Effector CD8-positive, alpha-beta T cell (primary cell): ENCODE results near the gene TINAGL1.

Experiments
- DNase-seq: peaks from one replicate; lab custom pipeline; 2025; lab: John Stamatoyannopoulos, UW
- total RNA-seq, 4 experiments: gene quantifications; one replicate each; lab custom pipeline; 2026; lab: John Stamatoyannopoulos, UW

The TINAGL1 gene, protein sequence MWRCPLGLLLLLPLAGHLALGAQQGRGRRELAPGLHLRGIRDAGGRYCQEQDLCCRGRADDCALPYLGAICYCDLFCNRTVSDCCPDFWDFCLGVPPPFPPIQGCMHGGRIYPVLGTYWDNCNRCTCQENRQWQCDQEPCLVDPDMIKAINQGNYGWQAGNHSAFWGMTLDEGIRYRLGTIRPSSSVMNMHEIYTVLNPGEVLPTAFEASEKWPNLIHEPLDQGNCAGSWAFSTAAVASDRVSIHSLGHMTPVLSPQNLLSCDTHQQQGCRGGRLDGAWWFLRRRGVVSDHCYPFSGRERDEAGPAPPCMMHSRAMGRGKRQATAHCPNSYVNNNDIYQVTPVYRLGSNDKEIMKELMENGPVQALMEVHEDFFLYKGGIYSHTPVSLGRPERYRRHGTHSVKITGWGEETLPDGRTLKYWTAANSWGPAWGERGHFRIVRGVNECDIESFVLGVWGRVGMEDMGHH
- 0 to 0.18 (median 0) reads per million in 4 experiments for total RNA-seq

DNA sequence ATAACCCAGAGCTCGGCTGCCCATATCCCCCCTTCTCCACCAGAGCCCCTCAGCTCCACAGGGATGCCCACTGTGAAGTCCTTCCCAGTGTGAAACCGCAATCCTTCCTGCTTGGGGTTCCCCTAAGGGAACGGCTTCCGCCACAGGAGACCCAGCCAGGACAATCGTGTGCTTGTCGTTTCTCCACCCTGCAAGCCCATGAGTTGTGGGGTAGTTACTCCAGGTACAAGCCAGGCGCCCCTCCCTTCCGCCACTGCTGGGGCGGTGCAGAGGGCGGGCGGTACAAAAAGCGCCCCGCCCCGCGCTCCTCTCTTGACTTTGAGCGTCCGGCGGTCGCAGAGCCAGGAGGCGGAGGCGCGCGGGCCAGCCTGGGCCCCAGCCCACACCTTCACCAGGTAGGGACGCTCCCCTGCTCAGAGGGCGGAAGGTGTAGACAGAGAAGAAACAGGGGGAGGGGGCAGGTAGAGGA lies at the start of gene TINAGL1:
TSS of gene TINAGL1 (plus strand) at position 315 of the 469 bp plus-strand sequence. CDS start 634 bp downstream, outside the sequence.
- DNase-seq, result no peak

DNA sequence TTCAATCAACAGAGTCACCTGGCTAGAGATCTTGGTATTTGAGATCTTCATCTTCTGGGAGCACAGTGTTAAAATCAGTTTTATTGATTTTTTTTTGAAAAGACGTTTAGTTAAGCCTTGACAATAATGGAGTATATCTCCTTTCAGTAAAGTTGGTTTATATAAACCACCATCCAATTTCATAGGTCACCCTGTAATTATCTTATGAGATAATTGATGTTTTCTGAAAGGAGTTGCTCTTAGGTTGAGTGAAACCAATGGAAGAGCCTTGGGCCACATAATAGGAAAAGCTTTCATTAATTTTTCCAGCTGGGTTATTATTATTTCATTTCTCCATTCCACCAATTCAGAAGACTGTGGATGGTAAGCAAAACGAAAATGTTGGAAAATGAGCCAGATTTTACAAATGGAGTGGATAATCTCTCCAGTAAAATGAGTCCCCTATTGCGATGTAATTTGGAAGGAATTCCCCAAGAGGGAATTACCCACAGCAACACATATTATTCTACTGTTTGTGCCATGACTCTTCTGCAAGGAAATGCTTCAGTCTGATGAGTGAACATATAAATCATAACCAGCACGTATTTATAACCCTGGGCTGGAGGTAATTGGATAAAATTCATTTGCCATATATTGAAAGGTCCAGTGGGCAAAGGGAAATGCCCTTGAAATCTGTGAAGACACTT lies 46.2 kb upstream of the TINAGL1 start:
- DNase-seq, result no peak

DNA sequence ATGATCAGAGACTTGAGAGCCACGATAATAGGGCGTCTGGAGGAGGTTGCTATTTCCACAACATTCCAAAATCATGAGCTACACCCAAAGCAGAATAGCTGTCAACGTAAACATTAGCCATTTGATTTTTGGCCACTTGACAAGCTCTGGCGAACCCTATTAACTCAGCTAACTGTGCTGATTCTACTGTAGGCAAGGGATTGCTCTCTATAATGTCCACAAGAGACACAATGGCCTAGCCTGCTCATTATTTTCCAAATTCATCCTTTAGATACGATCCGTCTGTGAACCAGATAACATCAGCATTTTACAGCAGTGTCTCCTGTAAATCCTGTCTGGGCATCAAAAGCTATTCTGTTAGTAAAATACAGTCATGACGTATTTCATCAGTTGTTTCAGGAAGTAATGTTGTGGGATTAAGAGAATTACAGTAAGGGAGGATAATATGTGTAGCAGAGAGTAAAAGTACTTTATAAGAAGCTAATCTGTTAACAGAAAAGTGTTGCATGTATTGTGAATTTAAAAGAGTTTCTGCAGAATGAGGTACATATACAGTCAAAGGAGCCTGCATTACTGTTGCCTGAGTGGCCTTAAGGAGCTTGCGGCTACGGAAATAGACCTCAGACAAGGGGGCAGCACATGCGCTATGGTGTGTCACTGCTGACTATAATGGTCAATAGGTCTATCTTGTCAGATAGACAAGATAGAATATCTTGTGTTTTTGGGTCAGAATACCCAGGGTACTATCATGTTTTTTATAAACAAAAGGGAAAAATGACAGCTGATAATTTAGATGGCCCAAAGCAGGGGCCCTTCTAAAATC lies 44.9 kb upstream of the TINAGL1 start:
- no peak for DNase-seq

DNA sequence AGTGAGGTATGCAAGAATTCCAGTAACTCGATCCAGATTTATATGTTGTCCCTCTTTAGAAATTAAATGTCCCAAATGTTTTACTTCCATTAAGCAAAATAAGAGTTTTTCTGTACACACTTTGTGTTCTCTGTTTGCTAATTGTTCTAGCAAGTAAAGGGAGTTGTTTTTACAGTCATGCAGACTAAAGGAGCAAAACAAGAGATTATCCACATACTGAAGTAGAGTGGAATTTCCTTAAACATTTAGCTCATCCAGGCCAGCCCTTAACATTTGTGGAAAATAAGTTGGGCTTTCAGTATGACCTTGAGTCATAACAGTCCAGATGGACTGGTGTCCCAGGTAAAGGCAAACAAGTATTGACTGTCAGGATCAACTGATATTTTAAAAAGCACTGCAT lies 44.1 kb upstream of the TINAGL1 start:
- no peak for DNase-seq

DNA sequence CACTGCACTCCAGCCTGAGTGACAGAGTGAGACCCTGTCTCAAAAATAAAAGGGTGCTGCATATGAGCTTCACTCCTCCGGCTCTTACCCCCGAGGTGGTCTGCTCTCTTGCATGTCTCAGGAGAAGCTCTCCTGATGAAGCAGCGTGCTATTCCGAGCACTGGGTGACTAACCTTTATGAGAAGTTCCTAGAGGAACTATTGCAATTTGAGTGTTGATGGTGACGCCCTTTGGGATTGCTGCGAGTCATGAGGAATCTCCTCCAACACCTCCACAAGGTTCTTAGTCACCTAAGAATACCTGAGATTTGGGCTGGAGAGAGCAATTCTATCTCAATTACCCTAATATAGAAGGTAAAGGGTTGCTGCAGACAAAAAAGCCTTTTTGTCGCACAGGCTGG lies 40.8 kb upstream of the TINAGL1 start:
- no peak for DNase-seq

DNA sequence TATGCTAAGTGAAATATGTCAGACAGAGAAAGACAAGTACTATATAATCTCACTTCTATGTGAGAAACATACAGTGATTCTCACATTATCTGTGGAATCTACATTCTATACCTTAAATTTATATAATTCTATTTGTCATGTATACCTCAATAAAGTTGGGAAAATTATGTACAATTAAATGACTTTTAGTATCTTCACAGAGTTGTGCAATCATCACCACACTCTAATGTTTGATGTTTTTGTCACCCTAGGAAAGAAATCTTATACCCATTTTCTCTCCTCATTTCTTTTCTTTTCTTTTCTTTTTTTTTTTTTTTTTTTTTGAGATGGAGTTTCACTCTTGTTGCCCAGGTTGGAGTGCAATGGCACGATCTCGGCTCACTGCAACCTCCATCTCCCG lies 37.0 kb upstream of the TINAGL1 start:
- DNase-seq, result no peak

DNA sequence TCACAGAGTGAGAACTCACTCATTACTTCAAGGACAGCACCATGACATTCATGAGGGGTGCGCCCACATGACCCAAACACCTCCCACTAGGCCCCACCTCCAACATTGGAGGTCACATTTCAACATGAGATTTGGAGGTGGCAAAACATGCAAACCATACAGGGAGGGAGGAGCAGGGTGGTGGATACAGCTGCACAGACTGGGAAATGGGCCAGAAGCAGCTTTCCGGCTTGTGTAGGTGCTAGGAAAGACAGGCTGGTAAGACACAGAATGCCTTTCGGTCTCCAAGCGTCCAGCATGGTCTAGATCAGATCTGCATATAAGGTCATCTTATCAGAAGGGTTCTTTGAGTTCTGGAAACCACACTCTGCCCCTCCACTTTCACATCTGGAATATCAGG lies 35.1 kb upstream of the TINAGL1 start:
- DNase-seq, result no peak

DNA sequence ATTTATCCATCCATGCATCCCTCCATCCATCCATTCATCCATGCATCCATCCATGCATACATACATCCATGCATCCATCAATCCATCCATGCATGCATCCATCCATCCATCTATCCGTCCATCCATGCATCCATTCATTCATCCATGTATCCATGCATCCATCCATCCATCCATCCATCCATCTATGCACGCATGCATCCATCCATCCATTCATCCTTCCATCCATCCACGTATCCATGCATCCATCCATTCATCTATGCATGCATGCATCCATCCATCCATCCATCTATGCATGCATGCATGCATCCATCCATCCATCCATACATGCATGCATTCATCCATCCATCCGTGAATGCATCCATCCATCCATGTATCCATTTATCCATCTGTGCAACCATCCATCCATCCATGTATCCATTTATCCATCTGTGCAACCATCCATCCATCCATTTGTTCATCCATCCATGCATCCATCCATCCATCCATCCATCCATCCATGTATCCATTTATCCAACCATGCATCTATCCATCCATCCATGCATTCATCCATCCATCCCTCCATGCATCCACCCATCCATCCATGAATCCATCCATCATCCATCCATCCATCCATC lies 30.3 kb upstream of the TINAGL1 start:
- DNase-seq, result no peak

DNA sequence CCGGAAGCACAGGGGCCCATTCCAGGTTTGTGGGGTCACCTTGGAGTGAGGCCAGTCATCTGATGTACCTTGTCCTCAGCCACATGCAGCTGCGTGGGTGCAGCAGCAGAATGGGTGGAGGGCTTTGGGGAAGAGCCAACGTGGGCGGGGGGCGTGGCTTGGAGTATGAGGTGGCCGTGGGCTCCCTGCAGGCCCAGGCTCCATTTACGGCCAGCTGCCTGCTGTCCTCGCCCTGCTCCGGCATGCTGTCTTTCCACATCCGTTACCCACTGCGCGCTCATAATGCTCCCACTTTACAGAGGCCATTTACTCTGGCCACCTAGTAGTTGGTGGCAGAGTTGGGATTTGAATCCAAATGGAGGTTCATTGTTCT lies 27.8 kb upstream of the TINAGL1 start:
- DNase-seq, result no peak

DNA sequence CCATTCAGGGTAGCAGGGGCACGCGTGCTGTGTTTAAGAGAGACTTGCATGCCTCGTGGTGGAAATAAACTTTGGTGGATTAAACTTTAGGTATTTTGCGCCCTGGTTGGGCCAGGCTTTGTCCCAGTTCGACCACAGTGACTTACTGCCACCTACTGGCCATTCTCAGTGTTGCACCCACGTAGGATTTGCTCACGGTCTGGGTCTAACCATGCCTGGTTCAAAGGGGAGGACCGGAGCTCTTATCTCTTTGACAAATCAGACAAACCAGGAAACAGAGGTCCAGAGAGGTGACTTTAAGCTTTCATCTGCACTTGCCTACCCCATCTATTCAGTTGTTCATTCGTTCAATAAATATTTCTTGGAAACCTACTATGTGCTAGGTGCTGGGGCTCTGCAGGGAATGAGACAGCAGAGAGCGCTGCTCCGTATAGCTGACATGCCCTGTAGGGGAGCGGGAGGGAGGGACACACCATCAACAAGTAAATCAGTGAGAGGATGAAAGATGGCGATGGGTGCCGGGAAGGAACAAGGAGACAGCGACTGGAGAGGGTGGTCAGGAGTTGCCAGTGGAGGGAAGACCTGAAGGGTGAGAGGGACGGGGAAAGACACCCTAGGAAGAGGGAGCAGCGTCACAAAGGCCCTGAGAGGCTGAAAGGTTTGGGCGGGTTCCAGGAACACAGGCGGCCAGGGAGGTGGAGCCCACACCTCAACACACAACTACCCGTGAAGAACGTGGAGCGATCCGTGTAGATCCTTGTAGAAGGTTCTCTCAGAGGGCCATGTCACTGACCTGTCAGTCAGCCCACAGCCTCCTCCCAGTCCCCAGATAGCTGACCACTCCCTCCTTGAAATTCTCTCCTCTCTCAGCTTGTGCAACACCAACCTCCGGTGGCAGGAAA lies 27.2 kb upstream of the TINAGL1 start:
- peak; percentile 81 for DNase-seq

DNA sequence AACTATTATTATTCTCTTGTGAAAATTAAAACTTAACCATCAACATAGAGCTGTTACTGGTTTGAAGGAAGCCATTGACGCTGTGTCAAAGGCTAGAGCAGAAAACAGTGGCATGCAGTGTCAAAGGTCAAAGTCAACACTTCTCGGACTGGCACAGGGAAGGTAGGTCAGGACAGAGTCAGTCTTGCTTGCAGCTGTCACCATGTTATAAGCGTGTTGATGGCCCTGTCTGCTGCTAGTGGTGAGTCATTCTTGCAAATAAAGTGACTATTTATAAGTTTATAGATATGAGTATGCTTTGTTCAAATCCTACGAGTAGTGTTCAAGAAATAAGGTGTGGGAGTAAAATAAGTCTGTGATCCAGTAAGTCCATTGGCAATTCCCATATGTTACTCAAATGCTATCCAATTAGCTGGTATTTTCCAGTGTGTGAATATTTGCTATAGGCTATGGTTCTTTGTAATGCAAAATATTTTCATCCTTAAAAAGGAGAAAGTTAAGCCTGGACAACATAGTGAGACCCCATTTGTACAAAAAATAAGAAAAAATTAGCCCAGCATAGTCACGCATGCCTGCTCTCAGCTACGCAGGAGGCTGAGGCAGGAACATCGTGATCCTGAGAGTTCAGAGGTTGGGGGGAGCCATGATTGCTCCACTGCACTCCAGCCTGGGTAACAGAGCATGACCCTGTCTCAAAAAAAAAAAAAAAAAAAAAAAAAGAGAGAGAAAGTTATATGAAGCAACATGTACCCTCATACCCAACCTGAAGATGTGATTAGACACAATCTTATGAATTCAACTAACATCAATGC lies 26.3 kb upstream of the TINAGL1 start:
- no peak for DNase-seq

DNA sequence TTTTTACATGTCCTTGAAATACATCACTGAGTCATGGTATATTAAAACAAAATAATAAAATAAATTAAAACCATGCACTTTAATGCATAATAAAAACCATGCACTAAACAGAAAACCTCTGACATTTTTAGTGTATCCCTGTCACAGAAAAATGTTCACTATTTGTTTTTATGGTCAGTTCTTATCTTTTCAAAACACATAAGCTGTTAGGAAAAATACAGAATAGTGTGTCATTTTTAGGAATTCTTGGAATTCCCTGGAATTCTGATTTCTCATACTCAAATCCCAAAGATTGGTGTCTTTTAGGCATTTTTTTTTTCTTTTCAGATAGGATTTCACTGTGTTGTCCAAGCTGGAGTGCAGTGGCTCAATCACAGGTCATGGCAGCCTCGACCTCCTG lies 25.1 kb upstream of the TINAGL1 start:
- DNase-seq, result no peak

DNA sequence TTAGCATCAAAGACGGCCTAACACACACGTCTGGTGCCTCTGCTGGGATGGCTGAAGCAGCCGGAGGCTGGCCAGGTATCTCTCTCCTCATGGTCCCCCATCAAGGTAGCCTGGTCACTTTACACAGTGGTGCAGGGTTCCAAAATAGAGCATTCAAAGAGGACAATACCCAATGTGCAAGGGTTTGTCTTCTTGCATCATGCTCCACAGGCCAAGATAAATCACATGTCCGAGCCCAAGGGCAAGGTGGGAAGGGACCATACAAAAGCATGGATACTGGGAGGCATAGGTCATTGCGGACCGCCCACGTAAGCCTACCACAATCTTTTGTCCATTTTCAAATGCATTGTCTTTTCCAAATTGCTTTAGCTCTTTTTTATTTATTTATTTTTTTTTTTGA lies 23.8 kb upstream of the TINAGL1 start:
- DNase-seq, result no peak

DNA sequence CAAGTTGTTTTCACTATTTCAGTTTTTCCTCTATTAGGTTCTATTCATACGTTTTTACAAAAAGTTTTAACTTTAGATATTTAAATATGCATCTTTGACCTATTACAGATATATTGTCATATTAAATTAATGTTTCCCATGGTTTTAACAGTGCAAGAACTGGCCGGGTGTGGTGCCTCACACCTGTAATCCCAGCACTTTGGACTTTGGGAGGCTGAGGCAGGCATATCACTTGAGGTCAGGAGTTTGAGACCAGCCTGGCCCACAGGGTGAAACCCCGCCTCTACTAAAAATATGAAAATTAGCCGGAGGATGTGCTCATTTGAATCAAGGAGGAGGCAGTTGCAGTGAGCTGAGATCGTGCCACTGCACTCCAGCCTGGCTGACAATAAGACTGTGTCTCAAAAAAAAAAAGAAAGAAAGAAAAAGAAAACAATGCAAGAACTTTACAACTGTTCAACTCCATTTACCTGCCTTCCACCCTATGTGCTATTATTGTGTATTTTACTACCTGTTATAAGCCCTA lies 19.8 kb upstream of the TINAGL1 start:
- no peak for DNase-seq

DNA sequence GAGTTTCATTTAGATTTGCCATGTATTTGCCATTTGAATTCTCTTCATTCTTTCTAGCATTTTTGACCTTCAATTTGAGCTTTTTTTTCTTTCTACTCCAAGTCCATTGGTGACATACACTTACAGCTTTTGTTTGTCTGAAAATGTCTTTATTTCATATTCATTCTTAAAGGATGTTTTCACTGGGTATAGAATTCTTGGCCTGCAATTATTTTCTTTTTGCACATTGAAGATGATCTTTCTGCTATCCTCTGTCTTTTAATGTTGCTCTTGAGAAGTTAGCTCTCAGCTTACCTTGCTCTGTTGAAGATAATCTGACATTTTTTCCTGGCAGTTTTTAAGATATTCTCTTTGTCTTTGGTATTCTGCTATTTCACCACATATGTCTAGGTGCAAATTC lies 16.6 kb upstream of the TINAGL1 start:
- DNase-seq, result no peak

DNA sequence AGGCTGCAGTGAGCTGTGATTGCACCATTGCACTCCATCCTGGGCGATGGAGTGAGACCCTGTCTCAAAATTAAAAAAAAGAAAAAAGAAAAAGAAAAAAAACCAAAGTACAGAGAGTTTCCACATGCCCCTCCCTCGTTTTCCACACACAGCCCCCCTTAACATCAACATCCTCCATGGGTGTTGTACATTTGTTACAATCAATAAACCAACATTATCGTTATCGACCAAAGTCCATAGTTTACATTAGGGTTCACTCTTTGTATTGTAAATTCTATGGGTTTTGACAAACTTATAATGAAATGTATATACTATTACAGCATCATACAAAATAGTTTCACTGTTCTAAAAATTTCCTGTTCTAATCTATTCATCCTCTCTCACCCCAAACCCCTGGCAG lies 15.9 kb upstream of the TINAGL1 start:
- no peak for DNase-seq

DNA sequence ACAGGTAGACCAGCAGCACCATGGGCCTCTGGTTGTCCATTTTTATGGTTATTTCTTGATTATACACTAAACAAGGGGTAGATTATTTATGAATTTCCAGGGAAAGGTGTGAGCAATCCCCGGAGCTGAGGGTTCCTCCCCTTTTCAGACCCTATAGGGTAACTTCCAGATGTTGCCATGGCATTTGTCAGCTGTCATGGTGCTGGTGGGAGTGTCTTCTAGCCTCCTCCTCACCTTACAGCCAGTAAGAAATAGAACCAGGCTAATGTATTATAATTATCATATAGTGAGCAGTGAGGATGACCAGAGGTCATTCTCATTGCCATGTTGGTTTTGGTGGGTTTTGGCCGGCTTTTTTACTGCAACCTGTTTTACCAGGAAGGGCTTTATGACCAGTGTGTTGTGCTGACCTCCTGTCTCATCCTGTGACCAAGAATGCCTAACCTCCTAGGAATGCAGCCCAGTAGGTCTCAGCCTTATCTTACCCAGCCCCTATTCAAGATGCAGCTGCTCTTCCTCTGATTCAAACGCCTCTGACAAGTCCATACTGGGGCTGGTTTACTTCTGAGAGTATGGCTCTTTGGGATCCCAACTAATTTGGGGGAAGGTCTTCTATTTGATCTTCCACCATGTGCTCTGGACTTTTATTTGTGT lies 13.5 kb upstream of the TINAGL1 start:
- DNase-seq, result no peak

DNA sequence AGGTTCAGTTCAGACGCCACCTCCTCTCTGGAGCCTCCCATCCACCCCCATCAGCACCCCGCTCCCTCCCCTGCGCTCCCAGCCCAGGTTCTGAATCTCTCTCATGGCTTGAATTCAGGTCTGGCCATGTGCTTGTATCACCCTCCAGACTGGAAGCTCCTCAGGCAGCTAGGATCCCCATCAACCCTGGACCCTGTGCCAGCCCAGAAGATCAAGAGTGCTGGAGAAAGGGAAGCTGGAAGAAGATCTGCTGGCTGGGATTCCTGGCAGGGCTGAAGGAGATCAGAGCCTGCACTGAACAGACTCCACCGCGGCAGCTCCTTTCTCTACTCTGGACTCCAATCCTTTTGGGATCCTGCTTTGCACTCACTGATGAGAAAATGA lies 11.7 kb upstream of the TINAGL1 start:
- DNase-seq, result no peak

DNA sequence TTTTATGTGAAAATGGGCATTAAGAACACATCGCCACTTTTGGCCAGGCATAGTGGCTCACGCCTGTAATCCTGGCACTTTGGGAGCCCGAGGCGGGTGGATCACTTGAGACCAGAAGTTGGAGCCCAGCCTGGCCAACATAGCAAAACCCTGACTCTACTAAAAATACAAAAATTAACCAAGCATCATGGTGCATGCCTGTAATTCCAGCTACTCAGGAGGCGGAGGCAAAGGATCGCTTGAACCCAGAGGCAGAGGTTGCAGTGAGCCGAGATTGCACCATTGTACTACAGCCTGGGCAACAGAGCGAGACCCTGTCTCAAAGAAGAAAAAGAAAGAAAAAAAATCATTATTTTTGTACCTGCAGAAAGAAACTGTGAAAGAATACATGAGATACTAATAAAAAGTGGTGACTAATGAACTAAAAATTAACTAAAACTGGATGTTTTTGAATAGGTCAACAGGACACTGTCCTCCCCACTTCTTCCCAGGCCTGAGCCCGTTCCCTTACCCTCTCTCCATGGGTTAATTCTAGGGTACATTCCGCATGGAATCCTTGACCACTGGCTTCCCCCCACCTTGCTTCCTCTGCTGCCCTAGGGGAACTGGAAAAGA lies 8.3 kb upstream of the TINAGL1 start:
- DNase-seq, result no peak
